ENCODE results near the gene PDE4B.
"Not testable (repeated sequence)": the region's sequence is repeated elsewhere in the genome, so short reads cannot be mapped to it uniquely, and the experiment has no call there.

Gene PDE4B

DNA sequence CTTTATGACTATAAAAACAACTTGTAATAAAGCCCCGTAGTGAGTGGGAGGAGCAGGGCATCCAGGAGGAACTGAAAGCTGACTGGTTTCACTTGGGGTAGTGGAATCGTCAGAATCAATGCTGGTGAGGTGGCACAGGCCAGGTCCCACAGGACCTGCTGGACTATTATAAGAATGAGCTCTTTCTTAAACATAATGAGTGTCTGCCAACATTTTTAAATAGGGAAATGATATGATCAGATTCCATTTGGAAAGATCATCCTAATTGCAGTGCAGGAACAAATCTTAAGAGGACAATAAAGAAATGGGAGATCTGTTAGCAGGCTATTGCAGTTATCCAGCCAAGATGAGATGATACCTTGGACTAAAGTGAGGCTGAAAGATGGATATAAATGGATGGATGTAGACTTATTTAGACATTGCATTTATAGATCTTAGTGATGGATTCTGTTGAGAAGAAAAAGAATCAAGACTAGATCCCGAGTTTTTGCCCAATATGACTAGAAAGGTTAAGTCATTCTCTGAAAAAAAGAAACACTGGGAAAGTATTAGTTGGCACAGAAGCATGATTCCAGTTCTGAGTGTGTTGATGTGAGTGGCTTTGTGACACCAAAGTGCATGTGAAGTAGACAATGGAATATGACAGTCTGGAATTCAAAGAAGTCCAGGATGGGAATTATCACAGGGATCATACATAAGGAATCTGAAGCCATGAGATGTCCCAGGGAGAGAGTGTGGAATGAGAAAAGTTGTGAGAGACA, 587.9 kb downstream of the PDE4B start:
- FAIRE-seq (no peak), DNase-seq (ENCODE audit: low spot score) (no peak)

- FAIRE-seq (no peak), DNase-seq (ENCODE audit: low spot score) (no peak)
These were observed 589.1 kb downstream of the PDE4B start for GRCh38 chr1:66381621-66382275.

GRCh38 chr1:66383168-66383567, 590.5 kb downstream of the PDE4B start:
- no peak for FAIRE-seq
- DNase-seq (ENCODE audit: low spot score) = no peak

- DNase-seq (ENCODE audit: low spot score) (no peak), FAIRE-seq (no peak)
These were observed 590.9 kb downstream of the PDE4B start for GRCh38 chr1:66383611-66384010.

GRCh38 chr1:66384258-66384921, 591.7 kb downstream of the PDE4B start:
- FAIRE-seq = no peak
- no peak for DNase-seq (ENCODE audit: low spot score)

GRCh38 chr1:66386712-66387111, 594.0 kb downstream of the PDE4B start:
- DNase-seq (ENCODE audit: low spot score) (no peak), FAIRE-seq (no peak)

DNA sequence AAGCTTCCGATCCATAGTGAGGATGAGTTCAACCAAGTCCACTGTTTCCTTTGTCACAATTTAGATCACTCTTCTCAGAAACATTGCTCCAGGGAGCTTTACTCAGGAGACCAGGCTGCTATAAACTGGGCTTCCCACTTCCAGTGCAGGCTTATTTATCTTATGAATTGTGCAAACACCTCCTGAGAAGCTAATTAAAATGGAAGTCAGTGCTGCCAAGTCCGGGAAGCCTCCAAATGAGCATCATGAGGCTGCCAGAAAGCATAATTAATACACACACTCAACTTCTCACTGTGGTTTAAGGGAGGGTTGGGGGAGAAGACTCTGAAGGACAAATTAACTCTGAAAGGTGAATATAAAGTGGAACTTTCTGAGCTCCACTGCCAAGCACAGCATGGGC, 596.2 kb downstream of the PDE4B start:
- DNase-seq (ENCODE audit: low spot score) (no peak), FAIRE-seq (no peak)

- DNase-seq (ENCODE audit: low spot score) = no peak
- FAIRE-seq = no peak
These were observed 601.0 kb downstream of the PDE4B start for GRCh38 chr1:66393586-66394287.

GRCh38 chr1:66394603-66395002, 601.9 kb downstream of the PDE4B start:
- DNase-seq (ENCODE audit: low spot score) (no peak), FAIRE-seq (no peak)

DNA sequence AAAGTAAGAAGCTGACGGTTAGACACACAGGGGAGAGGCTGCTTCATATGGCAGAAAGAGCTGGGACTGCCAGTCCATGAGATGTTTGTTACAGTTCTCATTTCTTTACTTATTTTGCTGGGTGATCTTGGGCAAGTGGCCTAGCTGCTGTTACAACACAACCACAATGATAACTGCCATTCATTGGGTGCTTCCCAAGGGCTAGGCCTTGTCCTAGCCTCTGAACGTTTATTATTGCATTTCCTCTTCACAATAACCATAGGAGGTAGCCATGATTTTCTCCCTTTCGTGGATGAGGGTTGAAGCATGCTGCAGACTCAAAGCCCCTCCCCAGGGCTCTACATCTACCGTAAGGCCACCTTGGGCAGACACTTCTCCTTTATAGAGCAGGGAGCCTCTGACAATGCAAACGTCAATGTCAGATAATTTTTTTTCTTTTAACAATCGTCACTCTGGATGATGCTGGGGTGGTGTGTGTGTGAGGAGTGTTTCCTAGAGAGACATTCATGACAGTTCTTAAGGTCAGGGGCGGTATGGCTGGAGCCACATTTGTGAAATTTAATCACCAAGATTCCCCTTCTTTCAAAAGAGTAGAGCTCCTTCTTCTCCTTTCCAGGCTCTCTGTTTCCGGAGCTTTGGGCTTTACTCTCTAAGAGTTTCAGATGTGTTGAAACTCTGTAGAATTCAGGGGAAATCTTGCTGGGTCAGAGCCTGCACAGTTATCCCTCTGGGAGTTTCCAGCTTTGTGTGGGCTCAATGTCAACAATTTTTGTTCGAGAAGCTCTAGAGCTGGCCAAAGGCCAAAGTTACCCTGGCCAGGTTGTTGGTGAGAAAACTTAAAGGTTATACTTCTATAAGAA, 602.7 kb downstream of the PDE4B start:
- FAIRE-seq = no peak

GRCh38 chr1:66396212-66396890, 603.7 kb downstream of the PDE4B start:
- no peak for DNase-seq (ENCODE audit: low spot score)
- no peak for FAIRE-seq

More for the DNA sequence above, 602.7 kb downstream of the PDE4B start:
- DNase-seq (ENCODE audit: low spot score) = no peak

DNA sequence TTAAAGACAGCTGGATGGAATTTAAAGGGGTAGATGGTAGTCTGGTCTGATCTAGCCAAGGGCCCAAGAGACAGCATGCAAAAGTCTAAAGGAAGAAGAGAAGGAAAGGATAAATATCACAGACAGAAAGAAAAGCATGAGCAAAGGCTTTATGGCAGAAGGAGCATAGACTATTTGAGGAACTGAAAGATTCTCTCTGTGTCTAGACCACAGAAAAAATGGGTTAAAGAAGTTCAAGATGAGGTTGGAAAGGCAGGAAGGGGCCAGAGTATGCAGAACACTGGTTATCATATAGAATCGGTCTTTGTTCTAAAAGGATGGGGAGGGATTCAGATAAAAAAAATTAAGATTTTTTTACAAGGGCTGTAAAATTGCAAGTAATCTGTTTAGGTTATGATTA, 604.5 kb downstream of the PDE4B start:
- FAIRE-seq = no peak

GRCh38 chr1:66399888-66400529, 607.3 kb downstream of the PDE4B start:
- no peak for FAIRE-seq

More for the DNA sequence above, 604.5 kb downstream of the PDE4B start:
- no peak for DNase-seq (ENCODE audit: low spot score)

DNA sequence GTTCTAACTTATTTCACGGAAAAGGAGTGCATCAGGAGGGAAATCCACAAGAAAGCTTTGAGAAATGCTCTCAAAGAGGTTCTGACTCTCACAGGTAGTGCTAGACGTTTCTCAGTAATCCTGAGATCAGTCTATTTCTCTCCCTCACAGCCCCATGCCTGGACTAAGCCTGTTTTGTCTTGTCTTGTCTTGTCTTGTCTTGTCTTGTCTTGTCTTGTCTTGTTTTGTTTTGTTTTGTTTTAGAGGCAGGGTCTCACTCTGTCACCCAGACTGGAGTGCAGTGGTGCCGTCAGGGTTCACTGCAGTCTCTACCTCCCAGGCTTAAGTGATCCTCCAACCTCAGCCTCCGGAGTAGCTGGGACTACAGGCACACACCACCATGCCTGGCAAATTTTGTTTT, 608.0 kb downstream of the PDE4B start:
- DNase-seq (ENCODE audit: low spot score) (no peak), FAIRE-seq (no peak)

More at GRCh38 chr1:66399888-66400529, 607.3 kb downstream of the PDE4B start:
- no peak for DNase-seq (ENCODE audit: low spot score)

- DNase-seq (ENCODE audit: low spot score) = no peak
- no peak for FAIRE-seq
These were observed 608.5 kb downstream of the PDE4B start for GRCh38 chr1:66401244-66401643.

GRCh38 chr1:66402194-66402593, 609.5 kb downstream of the PDE4B start:
- no peak for DNase-seq (ENCODE audit: low spot score)
- no peak for FAIRE-seq

DNA sequence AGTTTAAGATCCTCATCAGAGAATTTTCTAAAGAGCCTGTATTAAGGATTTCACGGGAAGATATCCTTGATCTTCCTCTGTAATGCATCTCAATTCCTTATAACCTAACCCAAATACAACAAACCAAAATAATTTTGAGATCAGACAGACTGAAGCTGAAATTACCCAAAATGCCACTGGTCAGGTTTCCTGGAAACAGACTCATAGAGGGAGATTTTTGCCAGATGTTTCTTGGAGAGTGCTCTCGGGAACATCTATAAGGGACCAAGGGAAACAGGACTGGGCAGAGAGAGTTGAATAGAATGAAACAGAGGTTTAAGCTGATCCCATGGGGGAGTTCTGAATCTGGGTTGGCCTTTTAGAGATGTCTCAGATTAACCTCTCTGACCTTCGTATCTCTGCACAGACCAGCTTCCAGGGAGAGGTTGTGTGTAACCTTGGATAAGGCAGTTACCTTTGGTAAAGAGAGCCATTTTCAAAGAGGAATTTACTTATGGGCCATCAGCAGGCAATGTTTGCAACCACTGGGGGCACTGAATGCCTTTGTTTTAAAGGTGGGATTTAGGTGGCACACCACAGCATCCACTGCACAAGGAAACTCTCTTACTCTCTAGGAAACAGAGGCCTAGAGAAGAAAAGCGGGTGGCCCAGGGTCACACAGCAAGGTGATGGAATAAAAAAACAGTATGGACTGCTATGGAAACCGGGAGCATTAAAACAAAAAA, 610.5 kb downstream of the PDE4B start:
- DNase-seq (ENCODE audit: low spot score) = no peak
- FAIRE-seq = no peak

- FAIRE-seq (no peak), DNase-seq (ENCODE audit: low spot score) (no peak)
These were observed 612.4 kb downstream of the PDE4B start for GRCh38 chr1:66405061-66405460.

GRCh38 chr1:66411449-66411848, 618.8 kb downstream of the PDE4B start:
- DNase-seq (ENCODE audit: low spot score); FAIRE-seq: not testable (repeated sequence)
